ENCODE data around the gene PBRM1. TPM values are rescaled to one million over a fixed set of nuclear protein-coding genes. Genes with fewer than 3 reads are reported as not detected.

PBRM1 gene
- total RNA-seq, 4 donors from 2014 or later, result 89.4 to 118 (median 114) TPM

- no peak for TF ChIP-seq CTCF (IDR thresholded peaks at IDR 0.05)
- DNase-seq (ENCODE audit: low spot score) (no peak), ATAC-seq (ENCODE audit: low FRiP score) (no peak)
These were observed 76.3 kb downstream of the PBRM1 start for GRCh38 chr3:52609316-52609815.

- ATAC-seq (ENCODE audit: low FRiP score), result no peak
- TF ChIP-seq CTCF (IDR thresholded peaks at IDR 0.05), result no peak
- no peak for DNase-seq (ENCODE audit: low spot score)
These were observed 77.4 kb downstream of the PBRM1 start for GRCh38 chr3:52608337-52608736.

- DNase-seq (ENCODE audit: low spot score) (no peak), ATAC-seq (ENCODE audit: low FRiP score) (peak; percentile 83)
- no peak for TF ChIP-seq CTCF (IDR thresholded peaks at IDR 0.05)
These were observed 79.2 kb downstream of the PBRM1 start for GRCh38 chr3:52606373-52607085.

- ATAC-seq (ENCODE audit: low FRiP score) (no peak), DNase-seq (ENCODE audit: low spot score) (no peak)
- TF ChIP-seq CTCF (IDR thresholded peaks at IDR 0.05), result no peak
These were observed 85.5 kb downstream of the PBRM1 start for GRCh38 chr3:52600258-52600657.

- no peak for ATAC-seq (ENCODE audit: low FRiP score)
- no peak for TF ChIP-seq CTCF (IDR thresholded peaks at IDR 0.05)
- no peak for DNase-seq (ENCODE audit: low spot score)
These were observed 89.0 kb downstream of the PBRM1 start for GRCh38 chr3:52596658-52597265.

GRCh38 chr3:52593103-52593502 is 92.6 kb downstream of the PBRM1 start:
- ATAC-seq (ENCODE audit: low FRiP score) (no peak), DNase-seq (ENCODE audit: low spot score) (no peak)
- TF ChIP-seq CTCF (IDR thresholded peaks at IDR 0.05), result no peak

Data from omental fat pad (tissue), 4 donors.